ENCODE measurements around the gene ADAMTS18.

DNA sequence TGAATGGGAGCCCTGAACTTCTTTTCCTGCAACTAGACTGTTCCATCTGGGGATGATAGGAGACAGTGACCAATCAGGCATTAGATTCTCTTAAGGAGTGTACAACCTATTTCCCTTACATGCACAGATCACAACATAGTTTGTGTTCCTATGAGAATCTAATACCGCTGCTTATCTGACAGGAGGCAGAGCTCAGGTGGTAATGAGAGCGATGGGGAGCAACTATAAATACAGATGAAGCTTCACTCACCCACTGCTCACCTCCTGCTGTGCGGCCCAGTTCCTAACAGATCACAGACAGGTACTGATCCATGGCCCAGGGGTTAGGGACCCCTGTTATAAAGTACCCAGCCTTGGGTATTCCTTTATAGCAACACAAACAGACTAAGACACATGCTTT, 17.4 kb upstream of the ADAMTS18 start:
- no peak for TF ChIP-seq EZH2 (IDR thresholded peaks at IDR 0.05; ENCODE audit: low read depth)
- no peak for TF ChIP-seq CTCF (conservative IDR thresholded peaks at IDR 0.05)
